ENCODE data around the gene DNM3. TPM values are rescaled to one million over a fixed set of nuclear protein-coding genes. Genes with fewer than 3 reads are reported as not detected.

Gene DNM3
- total RNA-seq, 1 donor from 2014 or later, result 9.6 TPM

GRCh38 chr1:172395576-172395975 is 554.3 kb downstream of the DNM3 start:
- no peaks in the 10 kb centered on the region for H3K9me3 ChIP-seq
- no peak for DNase-seq (ENCODE audit: low spot score in 2 of 2)
- H3K27ac ChIP-seq, result peak overlapping the region in 1 of 2 donors; percentile 87
- intact Hi-C loops (cut with DNase I), result loop anchor here (5.0 kb wide), 3 partner anchors 128 to 143 kb away; partner anchors contain the start of gene SUCO
- H3K4me1 ChIP-seq, result peaks cover 3 to 35% of the 10 kb centered on the region in 2 donors
- no peak overlapping the region for H3K4me3 ChIP-seq
- no peaks in the 10 kb centered on the region for H3K27me3 ChIP-seq
- no peak for TF ChIP-seq CTCF (IDR thresholded peaks at IDR 0.05)
- no peaks in the 10 kb centered on the region for H3K36me3 ChIP-seq

GRCh38 chr1:172397221-172397620 is 555.9 kb downstream of the DNM3 start:
- no peak for DNase-seq (ENCODE audit: low spot score in 2 of 2)
- Histone ChIP-seq H3K27ac (peak overlapping the region; percentile 43 to 87), H3K4me1 (peaks cover 3 to 40% of the 10 kb centered on the region in 2 donors), H3K36me3 (no peaks in the 10 kb centered on the region), H3K27me3 (no peaks in the 10 kb centered on the region), H3K9me3 (no peaks in the 10 kb centered on the region), H3K4me3 (no peak overlapping the region)
- intact Hi-C loops (cut with DNase I), result loop anchor here (5.0 kb wide), 3 partner anchors 130 to 145 kb away; partner anchors contain the start of gene SUCO
- TF ChIP-seq CTCF (IDR thresholded peaks at IDR 0.05), result no peak

- Histone ChIP-seq H3K27ac (peak overlapping the region; percentile 79 to 87), H3K36me3 (no peaks in the 10 kb centered on the region), H3K27me3 (no peaks in the 10 kb centered on the region), H3K4me1 (peaks cover 3 to 43% of the 10 kb centered on the region in 2 donors), H3K9me3 (no peaks in the 10 kb centered on the region), H3K4me3 (no peak overlapping the region)
- DNase-seq (ENCODE audit: low spot score in 2 of 2), result no peak
- intact Hi-C loops (cut with DNase I), result loop anchor here (1.0 to 5.0 kb wide), 6 partner anchors 47 to 253 kb away; partner anchors contain the start of genes PIGC and SUCO
- no peak for TF ChIP-seq CTCF (IDR thresholded peaks at IDR 0.05)
Measured at GRCh38 chr1:172397633-172398032, 556.3 kb downstream of the DNM3 start.

- DNase-seq (ENCODE audit: low spot score in 2 of 2), result no peak
- Histone ChIP-seq H3K36me3 (no peaks in the 10 kb centered on the region), H3K9me3 (no peaks in the 10 kb centered on the region), H3K4me1 (peaks cover 3 to 48% of the 10 kb centered on the region in 2 donors), H3K27me3 (no peaks in the 10 kb centered on the region), H3K27ac (peak overlapping the region; percentile 79 to 87), H3K4me3 (no peak overlapping the region)
- TF ChIP-seq CTCF (IDR thresholded peaks at IDR 0.05), result no peak
- intact Hi-C loops (cut with DNase I), result loop anchor here (1.0 to 5.0 kb wide), 6 partner anchors 47 to 253 kb away; partner anchors contain the start of genes PIGC and SUCO
Measured at GRCh38 chr1:172398193-172398592, 556.9 kb downstream of the DNM3 start.

GRCh38 chr1:172398970-172399755 is 557.9 kb downstream of the DNM3 start:
- TF ChIP-seq CTCF (IDR thresholded peaks at IDR 0.05), result peak; percentile 57 to 74 (median 63)
- Histone ChIP-seq H3K36me3 (no peaks in the 10 kb centered on the region), H3K9me3 (no peaks in the 10 kb centered on the region), H3K4me1 (peaks cover 3 to 48% of the 10 kb centered on the region in 2 donors), H3K4me3 (peak overlapping the region; percentile 27 to 44), H3K27ac (peak overlapping the region; percentile 79 to 87), H3K27me3 (no peaks in the 10 kb centered on the region)
- DNase-seq (ENCODE audit: low spot score in 2 of 2), result peak in 1 of 2 donors; percentile 87
- intact Hi-C loops (cut with DNase I), result loop anchor here (1.0 to 5.0 kb wide), 8 partner anchors 40 to 264 kb away; partner anchors contain the start of genes PIGC and SUCO

Data from ascending aorta (tissue), 2 donors.